Sigmoid colon (tissue), 7 donors: ENCODE measurements around the gene SEMA7A. TPM values are rescaled to one million over a fixed set of nuclear protein-coding genes. Genes with fewer than 3 reads are reported as not detected.

Experiments used
- DNase-seq: peaks from one replicate; pipeline ENCODE4 v3.0.0-alpha.2; 2019
- H3K27ac ChIP-seq, 4 donors: fragments of 200-600 bp; sonication (generic); one replicate each; pipeline ENCODE4 v1.5.1; 2016 to 2019; ENCODE audit warnings: mild to moderate bottlenecking in 1 of 4
- H3K27me3 ChIP-seq, 3 donors: fragments of 200-600 bp; sonication (generic); one replicate each; pipeline ENCODE4 v1.5.1; 2019; ENCODE audit warnings: mild to moderate bottlenecking in 1 of 3
- H3K36me3 ChIP-seq, 4 donors: fragments of 200-600 bp; sonication (generic); one replicate each; pipeline ENCODE4 v1.5.1; 2016 to 2019
- H3K4me1 ChIP-seq, 4 donors: fragments of 200-600 bp; sonication (generic); one replicate each; pipeline ENCODE4 v1.5.1; 2017 to 2019
- H3K4me3 ChIP-seq, 4 donors: fragments of 200-600 bp; sonication (generic); one replicate each; pipeline ENCODE4 v1.5.1; 2017 to 2019; ENCODE audit warnings: mild to moderate bottlenecking in 2 of 4, moderate library complexity in 1 of 4
- H3K9me3 ChIP-seq, 4 donors: fragments of 200-600 bp in 3 of 4; sonication (generic) in 3 of 4; one replicate each; pipeline versions ENCODE4 v1.5.1 to v1.6.1; 2013 to 2019
- CTCF ChIP-seq, 4 experiments: fragments of 450-650 bp in 3 of 4; fragments of 200-600 bp in 1 of 4; IDR thresholded peaks; one replicate each; pipeline ENCODE4 v1.5.1; 2016 to 2019; ENCODE audit warnings: antibody characterized with exemption in 4 of 4, mild to moderate bottlenecking in 3 of 4, moderate library complexity in 2 of 4
- EP300 ChIP-seq, 4 donors: sonication (generic); formaldehyde crosslinking; IDR thresholded peaks; one replicate each; pipeline ENCODE4 v1.6.1; 2017; ENCODE audit warnings: antibody characterized with exemption in 4 of 4
- POLR2A ChIP-seq, 2 donors: fragments of 450-650 bp; IDR thresholded peaks; one replicate each; pipeline ENCODE4 v1.6.1; 2016; ENCODE audit warnings: antibody characterized with exemption in 2 of 2, mild to moderate bottlenecking in 2 of 2, moderate library complexity in 2 of 2
- POLR2AphosphoS5 ChIP-seq, 4 donors: sonication (generic); formaldehyde crosslinking; IDR thresholded peaks; one replicate each; pipeline ENCODE4 v1.6.1; 2017; ENCODE audit warnings: antibody characterized with exemption in 4 of 4
- WGBS, 2 donors: extraction: QIAGEN DNeasy Blood & Tissue Kit; methylation state at CpG; one replicate each; pipeline ENCODE4 v1.1.7; 2013; 5-methylcytosine and 5-hydroxymethylcytosine counted together
- intact Hi-C: fragments of 100-400 bp; cut with DNase I; formaldehyde crosslinking; loops from one replicate; pipeline ENCODE4 v1.15.1; 2023
- polyA plus RNA-seq, 3 donors: library from polyadenylated mRNA; stranded (reverse); fragments of 200-250 nt; gene quantifications; one replicate each; pipeline ENCODE4 v1.2.3, GENCODE V29; 2013
- total RNA-seq, 4 donors: library from RNA; depleted of rRNA; stranded (reverse); fragments of >200 nt; gene quantifications; one replicate each; pipeline ENCODE4 v1.1.0, GENCODE V29; 2016
- donor health status: healthy with polysubstance abuse.
- donor health status: Bipolar disorder and iron deficiency.
- donor health status: healthy.

Gene SEMA7A
- total and polyA plus RNA-seq, 7 donors = 0.28 to 9.8 (median 1.2) TPM; not detected in 1

- no peak overlapping the region for H3K4me3 ChIP-seq
- DNase-seq = no peak
- 77 to 89% methylated on average over 5 of the region's 5 CpGs for WGBS, 2 donors
- no peaks in the 10 kb centered on the region for H3K4me1 ChIP-seq
- no peak for TF ChIP-seq CTCF (IDR thresholded peaks at IDR 0.05)
- TF ChIP-seq EP300 (IDR thresholded peaks at IDR 0.05) = no peak
- TF ChIP-seq POLR2AphosphoS5 (IDR thresholded peaks at IDR 0.05) = no peak
- TF ChIP-seq POLR2A (IDR thresholded peaks at IDR 0.05) = no peak
- no peaks in the 10 kb centered on the region for H3K27me3 ChIP-seq
- intact Hi-C loops = no loop called here
- no peaks in the 10 kb centered on the region for H3K9me3 ChIP-seq
- no peaks in the 10 kb centered on the region for H3K36me3 ChIP-seq
- H3K27ac ChIP-seq = no peak overlapping the region
These were observed 19.6 kb downstream of the SEMA7A start for GRCh38 chr15:74414081-74414580.

DNA sequence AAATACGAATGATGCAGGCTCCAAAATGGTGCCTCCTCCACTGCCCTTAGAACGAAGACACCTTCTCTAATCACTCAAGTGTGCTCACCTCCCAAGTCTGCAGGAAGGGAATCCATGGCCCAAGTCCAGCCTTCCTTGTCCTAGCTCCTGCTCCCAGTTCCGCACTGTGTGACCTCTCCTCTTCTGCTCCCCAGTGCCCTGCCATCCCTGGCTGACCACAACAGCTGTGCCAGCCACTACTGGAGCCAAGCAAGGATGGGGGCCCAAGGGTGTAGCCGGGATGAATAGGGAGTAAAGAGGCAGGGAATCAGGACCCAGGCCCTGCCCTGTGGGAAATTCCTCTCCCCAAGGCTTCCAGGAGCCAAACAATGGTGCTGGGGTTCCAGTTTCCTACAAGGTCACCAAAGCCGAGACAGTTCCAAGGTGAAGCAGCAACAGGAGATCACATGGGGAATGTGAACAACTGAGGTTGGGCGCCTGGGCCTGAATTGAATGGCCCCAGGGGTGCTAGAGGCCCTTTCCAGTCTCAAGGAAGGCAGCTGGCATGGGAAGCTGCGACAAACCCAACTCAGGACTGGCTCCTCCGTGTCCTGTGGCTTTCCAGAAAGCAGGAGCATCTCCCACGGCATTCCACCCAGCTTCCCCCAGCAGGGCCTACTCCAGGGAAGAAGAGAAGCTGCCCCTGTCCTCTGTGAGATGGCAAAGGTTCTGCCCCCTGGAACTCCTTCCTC is 20.2 kb downstream of the SEMA7A start:
- Histone ChIP-seq H3K4me1 (no peaks in the 10 kb centered on the region), H3K9me3 (no peaks in the 10 kb centered on the region), H3K4me3 (no peak overlapping the region), H3K27me3 (no peaks in the 10 kb centered on the region), H3K27ac (no peak overlapping the region), H3K36me3 (no peaks in the 10 kb centered on the region)
- intact Hi-C loops = no loop called here
- DNase-seq = no peak
- TF ChIP-seq POLR2A (IDR thresholded peaks at IDR 0.05) (no peak), POLR2AphosphoS5 (IDR thresholded peaks at IDR 0.05) (no peak), CTCF (IDR thresholded peaks at IDR 0.05) (no peak), EP300 (IDR thresholded peaks at IDR 0.05) (no peak)
- WGBS, 2 donors = 81 to 88% methylated on average over 9 of the region's 9 CpGs

GRCh38 chr15:74412159-74412558 is 21.6 kb downstream of the SEMA7A start:
- 68 to 79% methylated on average over 6 of the region's 6 CpGs for WGBS, 2 donors
- no peak for TF ChIP-seq EP300 (IDR thresholded peaks at IDR 0.05)
- TF ChIP-seq CTCF (IDR thresholded peaks at IDR 0.05) = no peak
- no peak for TF ChIP-seq POLR2AphosphoS5 (IDR thresholded peaks at IDR 0.05)
- no peak for TF ChIP-seq POLR2A (IDR thresholded peaks at IDR 0.05)
- DNase-seq = no peak
- Histone ChIP-seq H3K4me3 (no peak overlapping the region), H3K4me1 (no peaks in the 10 kb centered on the region), H3K27me3 (no peaks in the 10 kb centered on the region), H3K9me3 (no peaks in the 10 kb centered on the region), H3K27ac (no peak overlapping the region), H3K36me3 (no peaks in the 10 kb centered on the region)
- intact Hi-C loops = no loop called here

DNA sequence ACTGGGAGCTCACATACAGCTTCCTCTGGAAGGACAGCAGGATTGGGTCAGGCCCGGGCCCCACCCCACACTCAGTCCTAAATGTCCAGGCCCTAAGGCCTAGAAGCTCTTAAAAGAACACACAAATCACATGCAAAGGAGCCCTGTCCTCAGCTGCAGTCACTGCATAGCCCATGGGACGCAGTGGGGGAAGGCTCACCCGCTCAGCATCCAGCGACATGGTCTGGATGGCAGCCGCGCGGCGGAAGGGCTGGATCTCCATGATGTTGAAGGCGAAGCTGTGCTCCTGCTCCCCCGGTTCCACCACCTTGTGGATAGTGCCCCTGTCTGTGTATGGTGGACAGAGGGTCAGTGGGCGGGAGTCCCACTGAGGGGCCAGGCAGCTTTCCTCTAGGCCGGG is 22.1 kb downstream of the SEMA7A start:
- no peaks in the 10 kb centered on the region for H3K4me1 ChIP-seq
- no peaks in the 10 kb centered on the region for H3K36me3 ChIP-seq
- H3K27me3 ChIP-seq = no peaks in the 10 kb centered on the region
- intact Hi-C loops = no loop called here
- H3K27ac ChIP-seq = no peak overlapping the region
- TF ChIP-seq POLR2A (IDR thresholded peaks at IDR 0.05) (no peak), EP300 (IDR thresholded peaks at IDR 0.05) (no peak), POLR2AphosphoS5 (IDR thresholded peaks at IDR 0.05) (no peak), CTCF (IDR thresholded peaks at IDR 0.05) (no peak)
- no peak overlapping the region for H3K4me3 ChIP-seq
- H3K9me3 ChIP-seq = no peaks in the 10 kb centered on the region
- DNase-seq = no peak
- WGBS, 2 donors = 93 to 94% methylated on average over 12 of the region's 12 CpGs
